CD4-positive, alpha-beta T cell treated with Interleukin-21 for 1 hour (primary cell): ENCODE results near the gene TMEM141.
"Not testable (repeated sequence)": the region's sequence is repeated elsewhere in the genome, so short reads cannot be mapped to it uniquely, and the experiment has no call there.

ENCODE experiments used
- DNase-seq: peaks from one replicate; pipeline ENCODE4 v3.0.0-alpha.2; 2020

The TMEM141 gene

GRCh38 chr9:136796238-136796774 is 5.2 kb downstream of the TMEM141 start, which contains the start of gene CCDC183:
CCDC183 (plus strand) TSS chr9:136796338; CDS start chr9:136796398, 60 bp downstream.
- DNase-seq: no peak

DNA sequence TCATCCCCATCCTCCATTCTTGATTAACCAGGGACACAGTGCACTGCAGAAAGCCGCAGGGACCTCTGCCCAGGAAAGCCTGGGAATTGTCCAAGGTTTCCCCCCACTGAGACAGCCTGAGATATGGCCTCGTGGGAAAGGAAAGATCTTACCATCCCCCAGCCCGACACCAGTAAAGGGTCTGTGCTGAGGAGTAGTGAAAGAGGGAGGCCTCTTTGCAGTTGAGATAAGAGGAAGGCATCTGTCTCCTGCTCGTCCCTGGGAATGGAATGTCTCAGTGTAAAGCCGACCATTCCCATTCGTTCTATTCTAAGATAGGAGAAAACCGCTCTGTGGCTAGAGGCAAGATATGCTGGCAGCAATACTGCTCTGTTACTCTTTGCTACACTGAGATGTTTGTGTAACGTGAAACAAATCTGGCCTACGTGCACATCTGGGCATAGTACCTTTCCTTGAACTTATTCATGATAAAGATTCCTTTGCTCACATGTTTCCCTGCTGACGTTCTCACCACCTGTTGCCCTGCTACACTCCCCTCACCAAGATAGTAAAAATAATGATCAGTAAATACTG is 5.7 kb downstream of the TMEM141 start:
- DNase-seq: not testable (repeated sequence)

GRCh38 chr9:136798708-136799078 is 7.5 kb downstream of the TMEM141 start:
- DNase-seq: no peak

- no peak for DNase-seq
Measured at GRCh38 chr9:136799079-136799853, 8.1 kb downstream of the TMEM141 start.

DNA sequence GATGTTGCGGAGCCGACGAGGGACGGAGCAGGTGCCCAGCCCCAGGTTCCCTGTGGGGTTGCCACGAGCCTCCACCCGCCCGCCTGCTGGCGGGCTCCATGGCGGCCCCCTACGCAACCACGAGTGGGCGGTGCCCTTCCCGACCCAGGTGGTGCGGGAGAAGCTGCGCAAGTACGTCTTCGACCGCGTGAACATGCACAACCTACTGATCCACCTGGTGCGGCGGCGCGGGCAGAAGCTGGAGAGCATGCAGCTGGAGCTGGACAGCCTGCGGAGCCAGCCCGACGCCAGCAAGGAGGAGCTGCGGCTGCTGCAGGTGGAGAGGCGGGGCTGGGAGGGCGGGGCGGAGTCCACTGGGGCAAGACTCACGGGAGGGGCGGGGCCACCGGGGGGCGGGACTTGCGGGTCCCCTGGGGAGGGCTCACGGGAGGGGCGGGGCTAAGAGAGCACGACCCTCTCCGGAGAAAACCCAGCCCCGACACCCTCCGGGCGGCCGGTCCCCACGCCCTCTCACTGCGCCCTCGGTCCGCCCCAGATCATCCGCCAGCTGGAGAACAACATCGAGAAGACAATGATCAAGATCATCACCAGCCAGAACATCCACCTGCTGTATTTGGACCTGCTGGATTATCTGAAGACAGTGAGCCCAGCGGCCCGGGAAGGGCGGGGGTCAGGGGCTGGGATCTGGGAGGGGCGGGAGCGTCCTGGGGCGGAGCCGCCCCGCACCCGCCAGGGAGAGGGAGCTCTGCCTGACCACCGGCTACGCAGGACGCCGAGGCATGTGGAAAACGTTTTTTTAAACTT is 8.9 kb downstream of the TMEM141 start:
- DNase-seq: peak; percentile 90

- DNase-seq: no peak
Measured at GRCh38 chr9:136802321-136802720, 11.2 kb downstream of the TMEM141 start.

DNA sequence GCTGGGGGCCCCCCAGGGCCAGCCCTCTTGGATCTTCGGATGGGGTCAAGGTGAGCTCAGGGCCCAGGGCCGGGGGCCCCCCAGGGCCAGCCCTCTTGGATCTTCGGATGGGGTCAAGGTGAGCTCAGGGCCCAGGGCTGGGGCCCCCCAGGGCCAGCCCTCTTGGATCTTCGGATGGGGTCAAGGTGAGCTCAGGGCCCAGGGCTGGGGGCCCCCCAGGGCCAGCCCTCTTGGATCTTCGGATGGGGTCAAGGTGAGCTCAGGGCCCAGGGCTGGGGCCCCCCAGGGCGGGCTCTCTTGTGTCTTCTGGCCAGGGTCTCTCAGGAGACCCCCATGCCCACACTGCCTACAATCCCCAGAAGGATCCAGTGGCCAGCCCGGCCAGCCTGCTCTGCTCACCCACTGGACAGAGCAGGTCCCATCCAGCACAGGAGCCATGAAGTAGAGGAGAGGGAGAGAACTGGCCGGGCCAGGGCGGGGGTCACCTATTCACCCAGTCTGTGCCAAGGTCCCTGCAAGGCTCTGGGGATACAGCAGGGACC is 11.9 kb downstream of the TMEM141 start:
- not testable (repeated sequence) for DNase-seq

DNA sequence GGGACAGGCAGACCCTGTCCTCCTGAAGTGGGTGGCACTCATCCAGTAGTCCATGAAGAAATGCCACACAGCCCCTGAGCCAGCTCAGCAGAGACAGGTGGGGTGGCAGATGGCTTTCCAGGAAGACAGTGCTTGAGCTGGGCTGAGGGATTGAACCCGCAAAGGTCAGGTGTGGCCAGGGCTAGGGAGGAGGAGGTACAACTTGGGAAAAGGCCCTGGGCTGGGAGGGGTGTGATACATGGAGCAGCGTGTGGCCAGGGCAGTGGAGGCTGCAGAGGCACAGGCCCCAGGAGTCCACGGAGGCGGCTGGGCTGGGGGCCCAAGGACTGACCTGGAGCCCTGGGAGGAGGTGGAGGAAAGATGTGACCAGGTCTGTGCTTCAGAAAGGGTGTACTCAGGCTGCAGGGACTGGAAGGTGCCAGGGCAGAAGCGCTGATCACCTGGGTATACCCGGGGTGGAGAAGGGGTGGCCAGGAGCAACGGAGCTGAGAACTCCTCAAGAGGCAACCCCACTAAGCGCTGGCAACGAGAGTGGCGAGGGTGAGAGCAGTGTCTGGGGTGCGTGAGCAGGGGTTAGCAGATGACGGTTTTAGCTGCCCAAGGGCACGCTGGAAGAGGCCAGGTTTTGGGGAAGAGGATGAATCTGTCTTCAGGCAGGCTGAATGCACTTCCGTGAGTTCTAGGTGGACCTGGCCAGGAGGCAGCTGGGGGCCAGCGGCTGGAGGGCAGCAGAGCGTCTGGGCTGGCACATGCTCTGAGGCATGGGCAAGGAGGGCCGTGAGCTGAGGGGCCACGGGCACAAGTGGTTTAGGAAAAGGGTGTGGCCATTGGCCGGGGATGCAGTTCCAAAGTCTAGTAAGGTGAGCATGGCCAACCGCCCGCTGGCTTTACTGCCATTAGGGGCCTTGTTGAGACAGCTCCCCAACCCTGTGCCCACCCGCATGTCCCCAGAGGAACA is 12.7 kb downstream of the TMEM141 start:
- DNase-seq: no peak

GRCh38 chr9:136804509-136805206 is 13.5 kb downstream of the TMEM141 start:
- DNase-seq: no peak

- no peak for DNase-seq
Measured at GRCh38 chr9:136805207-136805740, 14.1 kb downstream of the TMEM141 start.

GRCh38 chr9:136806067-136806466 is 14.9 kb downstream of the TMEM141 start:
- DNase-seq: no peak

- DNase-seq: no peak
Measured at GRCh38 chr9:136806631-136807201, 15.6 kb downstream of the TMEM141 start.

DNA sequence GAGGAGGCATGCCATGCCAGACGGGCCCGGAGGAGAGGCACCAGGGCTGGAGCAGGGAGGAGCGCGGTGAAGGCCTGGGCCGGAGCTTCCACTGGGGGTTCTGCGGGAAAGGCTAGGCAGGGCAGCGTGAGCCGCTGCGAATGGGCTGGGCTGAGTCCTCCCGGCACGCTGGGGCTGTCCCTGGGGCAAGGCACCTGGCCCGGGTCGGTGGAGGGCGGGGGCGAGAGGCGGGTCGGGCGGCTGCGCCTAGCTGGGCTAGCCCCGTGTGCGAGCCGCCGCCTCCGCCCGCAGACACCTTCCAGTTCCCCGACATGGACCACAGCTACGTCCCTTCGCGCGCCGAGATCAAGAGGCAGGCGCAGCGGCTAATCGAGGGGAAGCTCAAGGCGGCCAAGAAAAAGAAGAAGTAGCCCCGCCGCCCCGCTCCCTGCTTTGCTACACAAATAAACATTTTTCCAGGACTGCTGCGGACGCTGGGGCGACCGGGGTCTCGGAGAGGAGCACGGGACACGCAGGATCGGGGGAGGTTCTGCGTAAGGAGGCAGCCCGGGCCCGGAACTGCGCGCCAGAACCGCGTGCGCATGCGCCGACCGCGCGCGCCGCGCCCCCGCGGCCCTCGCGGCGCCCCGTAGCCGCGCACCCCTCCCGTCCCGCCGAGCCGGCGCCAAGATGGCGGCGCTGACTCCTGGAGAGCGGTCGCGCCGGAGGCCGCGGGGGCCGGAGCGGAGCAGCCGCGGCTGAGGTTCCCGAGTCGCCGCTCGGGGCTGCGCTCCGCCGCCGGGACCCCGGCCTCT is 16.3 kb downstream of the TMEM141 start, which contains the start of gene RABL6:
Gene RABL6, plus strand, starts transcription at position 668 of the 794 bp plus-strand sequence. CDS start 249 bp downstream, outside the sequence.
- peak; percentile 85 for DNase-seq

DNA sequence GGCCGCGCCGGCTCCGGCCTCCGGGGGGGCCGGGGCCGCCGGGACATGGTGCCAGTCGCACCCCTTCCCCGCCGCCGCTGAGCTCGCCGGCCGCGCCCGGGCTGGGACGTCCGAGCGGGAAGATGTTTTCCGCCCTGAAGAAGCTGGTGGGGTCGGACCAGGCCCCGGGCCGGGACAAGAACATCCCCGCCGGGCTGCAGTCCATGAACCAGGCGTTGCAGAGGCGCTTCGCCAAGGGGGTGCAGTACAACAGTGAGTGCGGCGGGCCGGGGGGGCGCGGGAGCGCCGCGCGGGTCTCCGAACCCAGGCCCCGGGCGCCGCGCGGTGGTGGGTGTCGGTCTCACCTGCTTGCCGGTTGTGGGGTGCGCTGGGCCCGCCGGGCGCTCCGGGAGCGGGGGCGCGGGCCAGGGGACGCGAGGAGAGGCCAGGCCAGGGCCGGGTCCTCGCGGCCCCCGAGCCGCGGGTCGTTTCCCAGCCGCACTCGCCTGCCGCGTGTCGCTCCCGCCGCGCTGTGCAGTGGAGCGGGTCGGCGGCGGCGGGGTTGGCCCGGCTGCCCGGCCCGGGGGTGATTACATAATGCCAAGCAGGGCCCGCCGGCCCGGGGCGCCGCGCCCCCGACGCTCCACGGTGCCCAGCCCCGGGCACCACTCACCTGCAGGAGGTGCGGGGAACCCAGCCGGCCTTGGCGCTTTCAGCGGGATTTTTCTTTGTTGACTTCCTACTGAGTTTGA is 17.1 kb downstream of the TMEM141 start:
- DNase-seq: peak; percentile 53

- no peak for DNase-seq
Measured at GRCh38 chr9:136808806-136809158, 17.6 kb downstream of the TMEM141 start.

DNA sequence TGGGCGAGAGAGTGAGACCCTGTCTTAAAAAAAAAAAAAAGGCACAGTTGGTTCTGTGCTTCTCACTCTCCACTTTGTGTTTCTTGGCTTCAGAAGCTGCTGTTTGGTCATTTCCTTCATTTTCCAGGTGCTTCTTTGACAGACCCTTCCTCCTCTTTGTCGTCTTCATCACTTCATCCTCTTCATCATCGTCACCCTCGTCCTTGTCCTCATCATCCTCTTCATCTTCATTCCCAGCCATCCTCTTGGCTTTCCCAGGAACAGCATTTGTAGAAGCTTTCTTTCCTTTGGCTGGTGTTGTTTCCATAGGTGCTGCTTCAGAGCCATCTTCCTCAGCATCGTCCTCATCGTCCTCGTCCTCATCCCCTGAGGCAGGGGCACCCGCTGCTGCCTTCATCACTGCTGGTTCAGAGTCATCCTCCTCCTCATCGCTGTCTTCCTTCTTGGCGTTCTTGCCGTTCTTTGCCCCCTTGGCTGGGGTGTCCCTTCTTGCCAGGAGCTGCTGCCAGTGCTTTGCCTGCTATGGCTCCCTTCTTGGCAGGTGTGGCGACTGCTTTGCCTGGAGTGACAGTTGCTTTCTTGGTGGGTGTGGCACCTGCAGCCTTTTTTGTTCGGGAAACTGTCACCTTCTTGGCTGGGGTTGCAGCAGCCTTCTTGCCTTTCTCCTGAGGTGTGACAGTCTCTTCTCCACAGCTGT is 23.7 kb downstream of the TMEM141 start:
- no peak for DNase-seq

GRCh38 chr9:136815422-136815782 is 24.3 kb downstream of the TMEM141 start:
- DNase-seq: no peak
